Esophagus muscularis mucosa (tissue), 4 donors: ENCODE data around the gene ACVRL1. TPM values are rescaled to one million over a fixed set of nuclear protein-coding genes. Genes with fewer than 3 reads are reported as not detected.

Source experiments
- DNase-seq: peaks from one replicate; pipeline ENCODE4 v3.0.0-alpha.2; 2017; ENCODE audit errors: extremely low spot score
- H3K27ac ChIP-seq, 4 donors: fragments of 200-600 bp; sonication (generic); replicated peaks in 1 of 4; 1 replicate in 3 of 4; 2 replicates in 1 of 4; pipeline ENCODE4 v1.5.1; 2016 to 2019; ENCODE audit warnings: mild to moderate bottlenecking in 1 of 4
- H3K27me3 ChIP-seq, 4 donors: fragments of 200-600 bp; sonication (generic); one replicate each; pipeline versions ENCODE4 v1.5.1 to v1.6.0; 2016 to 2019
- H3K36me3 ChIP-seq, 4 donors: fragments of 200-600 bp; sonication (generic); one replicate each; pipeline ENCODE4 v1.5.1; 2016 to 2019
- H3K4me1 ChIP-seq, 4 donors: fragments of 200-600 bp; sonication (generic); one replicate each; pipeline ENCODE4 v1.5.1; 2016 to 2019
- H3K4me3 ChIP-seq, 4 donors: fragments of 200-600 bp; sonication (generic); 1 replicate in 2 of 4; 2 replicates in 2 of 4; pipeline ENCODE4 v1.5.1; 2016 to 2019; ENCODE audit warnings: mild to moderate bottlenecking in 4 of 4, moderate library complexity in 1 of 4
- H3K9me3 ChIP-seq, 4 donors: fragments of 200-600 bp; sonication (generic); 1 replicate in 3 of 4; 2 replicates in 1 of 4; pipeline ENCODE4 v1.5.1; 2016 to 2019
- CTCF ChIP-seq, 3 experiments: fragments of 200-600 bp in 2 of 3; fragments of 450-650 bp in 1 of 3; sonication (generic) in 2 of 3; IDR thresholded peaks; one replicate each; pipeline ENCODE4 v1.5.1; 2017 to 2019; ENCODE audit warnings: antibody characterized with exemption in 3 of 3, mild to moderate bottlenecking in 2 of 3, moderate library complexity in 1 of 3
- EP300 ChIP-seq: sonication (generic); formaldehyde crosslinking; IDR thresholded peaks from one replicate; pipeline ENCODE4 v1.6.1; 2017; ENCODE audit warnings: antibody characterized with exemption
- POLR2A ChIP-seq: fragments of 450-650 bp; IDR thresholded peaks from one replicate; pipeline ENCODE4 v1.6.1; 2017; ENCODE audit warnings: antibody characterized with exemption, moderate library complexity, mild to moderate bottlenecking, low read depth
- POLR2AphosphoS5 ChIP-seq, 2 donors: sonication (generic); formaldehyde crosslinking; IDR thresholded peaks; one replicate each; pipeline ENCODE4 v1.6.1; 2017; ENCODE audit warnings: antibody characterized with exemption in 2 of 2
- WGBS: methylation state at CpG from one replicate; pipeline ENCODE4 v1.1.5; 2018; 5-methylcytosine and 5-hydroxymethylcytosine counted together
- intact Hi-C: fragments of 100-400 bp; cut with DNase I; formaldehyde crosslinking; loops from one replicate; pipeline ENCODE4 v1.15.1; 2023
- total RNA-seq, 4 donors: library from RNA; depleted of rRNA; stranded (reverse); fragments of >200 nt; gene quantifications; one replicate each; pipeline versions ENCODE4 v1.1.0 to v1.2.1, GENCODE V29; 2016

ACVRL1 gene
- total RNA-seq, 4 donors from 2014 or later = 124 to 149 (median 125) TPM

- WGBS = 76% methylated on average over 6 of the region's 6 CpGs
- Histone ChIP-seq H3K4me3 (no peak overlapping the region), H3K36me3 (no peaks in the 10 kb centered on the region), H3K4me1 (peaks cover 25 to 42% (median 31%) of the 10 kb centered on the region in 4 donors), H3K27me3 (peaks cover 0 to 29% (median 0%) of the 10 kb centered on the region in 4 donors), H3K9me3 (no peaks in the 10 kb centered on the region), H3K27ac (no peak overlapping the region)
- intact Hi-C loops = no loop called here
- no peak for DNase-seq
- TF ChIP-seq CTCF (IDR thresholded peaks at IDR 0.05) (no peak), POLR2A (no peak), POLR2AphosphoS5 (IDR thresholded peaks at IDR 0.05) (no peak), EP300 (no peak)
Measured at GRCh38 chr12:51893786-51894185, 13.5 kb upstream of the ACVRL1 start.

GRCh38 chr12:51895378-51896135 lies 11.7 kb upstream of the ACVRL1 start:
- TF ChIP-seq POLR2AphosphoS5 (IDR thresholded peaks at IDR 0.05) = no peak
- no peak for TF ChIP-seq POLR2A
- TF ChIP-seq CTCF (IDR thresholded peaks at IDR 0.05) = no peak
- TF ChIP-seq EP300 = no peak
- Histone ChIP-seq H3K4me3 (no peak overlapping the region), H3K9me3 (no peaks in the 10 kb centered on the region), H3K27me3 (peaks cover 0 to 20% (median 0%) of the 10 kb centered on the region in 4 donors), H3K27ac (peak overlapping the region in 2 of 4 donors; percentile 6 to 59), H3K4me1 (peaks cover 25 to 48% (median 32%) of the 10 kb centered on the region in 4 donors), H3K36me3 (no peaks in the 10 kb centered on the region)
- 87% methylated on average over 4 of the region's 8 CpGs for WGBS
- intact Hi-C loops = loop anchor here (5.0 kb wide), 1 partner anchor 82 kb away; no protein-coding TSS in a partner anchor
- no peak for DNase-seq

- no peak for DNase-seq
- H3K4me1 ChIP-seq = peaks cover 25 to 48% (median 32%) of the 10 kb centered on the region in 4 donors
- peaks cover 0 to 20% (median 0%) of the 10 kb centered on the region in 4 donors for H3K27me3 ChIP-seq
- H3K9me3 ChIP-seq = no peaks in the 10 kb centered on the region
- intact Hi-C loops = loop anchor here (5.0 kb wide), 1 partner anchor 81 kb away; no protein-coding TSS in a partner anchor
- peak overlapping the region; percentile 14 to 59 (median 48) for H3K27ac ChIP-seq
- H3K4me3 ChIP-seq = no peak overlapping the region
- no peak for TF ChIP-seq POLR2AphosphoS5 (IDR thresholded peaks at IDR 0.05)
- no peak for TF ChIP-seq CTCF (IDR thresholded peaks at IDR 0.05)
- no peak for TF ChIP-seq EP300
- TF ChIP-seq POLR2A = no peak
- no peaks in the 10 kb centered on the region for H3K36me3 ChIP-seq
- WGBS = 86% methylated on average over 3 of the region's 3 CpGs
Measured at GRCh38 chr12:51896236-51896635, 11.1 kb upstream of the ACVRL1 start.

- H3K4me3 ChIP-seq = no peak overlapping the region
- no peaks in the 10 kb centered on the region for H3K36me3 ChIP-seq
- intact Hi-C loops = loop anchor here (5.0 kb wide), 1 partner anchor 80 kb away; no protein-coding TSS in a partner anchor
- H3K27ac ChIP-seq = peak overlapping the region; percentile 14 to 59 (median 48)
- DNase-seq = no peak
- peaks cover 0 to 20% (median 0%) of the 10 kb centered on the region in 4 donors for H3K27me3 ChIP-seq
- WGBS = 77% methylated on average over 5 of the region's 8 CpGs
- H3K9me3 ChIP-seq = no peaks in the 10 kb centered on the region
- TF ChIP-seq POLR2A (no peak), POLR2AphosphoS5 (IDR thresholded peaks at IDR 0.05) (peak; percentile 35 to 37), CTCF (IDR thresholded peaks at IDR 0.05) (no peak), EP300 (no peak)
- H3K4me1 ChIP-seq = peaks cover 25 to 48% (median 32%) of the 10 kb centered on the region in 4 donors
Measured at GRCh38 chr12:51897181-51897580, 10.1 kb upstream of the ACVRL1 start.
